Colonic mucosa (tissue), 4 donors: ENCODE results near the gene FRMD3. TPM values are rescaled to one million over a fixed set of nuclear protein-coding genes. Genes with fewer than 3 reads are reported as not detected.

Experiments used
- DNase-seq: peaks from one replicate; pipeline ENCODE4 v3.0.0-alpha.2; 2020
- H3K27ac ChIP-seq: fragments of 200-600 bp; one replicate; pipeline ENCODE4 v1.8.0; 2021
- H3K27me3 ChIP-seq: fragments of 200-600 bp; one replicate; pipeline ENCODE4 v1.8.0; 2021
- H3K36me3 ChIP-seq: fragments of 200-600 bp; one replicate; pipeline ENCODE4 v1.8.0; 2021
- H3K4me1 ChIP-seq: fragments of 200-600 bp; one replicate; pipeline ENCODE4 v1.8.0; 2021; ENCODE audit warnings: mild to moderate bottlenecking
- H3K4me3 ChIP-seq: fragments of 200-600 bp; one replicate; pipeline ENCODE4 v1.8.0; 2021
- H3K9ac ChIP-seq, 2 donors: one replicate each; pipeline ENCODE4 v1.7.0; 2013; ENCODE audit warnings: control low read depth in 2 of 2, low read depth in 2 of 2, low read length in 2 of 2
- H3K9me3 ChIP-seq: fragments of 200-600 bp; one replicate; pipeline ENCODE4 v1.8.0; 2021
- CTCF ChIP-seq: fragments of 200-600 bp; IDR thresholded peaks from one replicate; pipeline ENCODE4 v1.8.0; 2022; ENCODE audit warnings: antibody characterized with exemption, mild to moderate bottlenecking
- intact Hi-C: fragments of 100-400 bp; cut with DNase I; formaldehyde crosslinking; loops from one replicate; pipeline ENCODE4 v1.14.1; 2022
- total RNA-seq, 2 donors: library from RNA; stranded (reverse); fragmentation: NEBNext Ultra II Directional in 1 of 2; extraction: Animal tissue kit (Norgen Biotek cat#: 25700) in 1 of 2; gene quantifications; one replicate each; pipeline ENCODE4 v1.2.1, GENCODE V29; 2021
- donor health status: healthy.
- donor health status: DM: no; HTN: no; CAD: no.
- donor health status: DM: no; HTN: no; CAD: no.

Gene FRMD3
- total RNA-seq, 2 donors from 2014 or later = 14.7 to 21.3 TPM

GRCh38 chr9:83557771-83558170 lies 19.6 kb upstream of the FRMD3 start:
- Histone ChIP-seq H3K4me3 (no peak overlapping the region), H3K9me3 (no peaks in the 10 kb centered on the region), H3K4me1 (no peaks in the 10 kb centered on the region), H3K27me3 (no peaks in the 10 kb centered on the region), H3K36me3 (no peaks in the 10 kb centered on the region), H3K9ac (no peak overlapping the region), H3K27ac (no peak overlapping the region)
- no peak for TF ChIP-seq CTCF
- DNase-seq = no peak
- intact Hi-C loops = no loop called here

GRCh38 chr9:83557317-83557716 lies 19.1 kb upstream of the FRMD3 start:
- intact Hi-C loops = no loop called here
- no peaks in the 10 kb centered on the region for H3K9me3 ChIP-seq
- TF ChIP-seq CTCF = no peak
- H3K4me1 ChIP-seq = no peaks in the 10 kb centered on the region
- no peaks in the 10 kb centered on the region for H3K36me3 ChIP-seq
- H3K27me3 ChIP-seq = no peaks in the 10 kb centered on the region
- H3K4me3 ChIP-seq = no peak overlapping the region
- H3K27ac ChIP-seq = no peak overlapping the region
- no peak overlapping the region for H3K9ac ChIP-seq
- no peak for DNase-seq

GRCh38 chr9:83554278-83554677 lies 16.1 kb upstream of the FRMD3 start:
- Histone ChIP-seq H3K27ac (no peak overlapping the region), H3K36me3 (no peaks in the 10 kb centered on the region), H3K4me1 (no peaks in the 10 kb centered on the region), H3K9me3 (no peaks in the 10 kb centered on the region), H3K4me3 (no peak overlapping the region), H3K27me3 (no peaks in the 10 kb centered on the region), H3K9ac (no peak overlapping the region)
- intact Hi-C loops = no loop called here
- DNase-seq = no peak
- TF ChIP-seq CTCF = no peak

GRCh38 chr9:83544002-83544698 lies 5.9 kb upstream of the FRMD3 start:
- H3K27me3 ChIP-seq = no peaks in the 10 kb centered on the region
- no peaks in the 10 kb centered on the region for H3K9me3 ChIP-seq
- peak; percentile 48 for DNase-seq
- H3K27ac ChIP-seq = no peak overlapping the region
- H3K9ac ChIP-seq = no peak overlapping the region
- H3K36me3 ChIP-seq = no peaks in the 10 kb centered on the region
- no peak overlapping the region for H3K4me3 ChIP-seq
- peak; percentile 62 for TF ChIP-seq CTCF
- intact Hi-C loops = loop anchor here (2.0 to 10.0 kb wide), 2 partner anchors 209 to 349 kb away; no protein-coding TSS in a partner anchor
- H3K4me1 ChIP-seq = no peaks in the 10 kb centered on the region

GRCh38 chr9:83538890-83539238 lies 663 bp upstream of the FRMD3 start:
- no peaks in the 10 kb centered on the region for H3K9me3 ChIP-seq
- no peaks in the 10 kb centered on the region for H3K36me3 ChIP-seq
- H3K27me3 ChIP-seq = peaks cover 14% of the 10 kb centered on the region
- no peaks in the 10 kb centered on the region for H3K4me1 ChIP-seq
- H3K27ac ChIP-seq = peak overlapping the region; percentile 60
- intact Hi-C loops = no loop called here
- DNase-seq = no peak
- no peak for TF ChIP-seq CTCF
- no peak overlapping the region for H3K9ac ChIP-seq
- H3K4me3 ChIP-seq = peak overlapping the region; percentile 61
